ENCODE results near the gene TMEM232.

Gene TMEM232

DNA sequence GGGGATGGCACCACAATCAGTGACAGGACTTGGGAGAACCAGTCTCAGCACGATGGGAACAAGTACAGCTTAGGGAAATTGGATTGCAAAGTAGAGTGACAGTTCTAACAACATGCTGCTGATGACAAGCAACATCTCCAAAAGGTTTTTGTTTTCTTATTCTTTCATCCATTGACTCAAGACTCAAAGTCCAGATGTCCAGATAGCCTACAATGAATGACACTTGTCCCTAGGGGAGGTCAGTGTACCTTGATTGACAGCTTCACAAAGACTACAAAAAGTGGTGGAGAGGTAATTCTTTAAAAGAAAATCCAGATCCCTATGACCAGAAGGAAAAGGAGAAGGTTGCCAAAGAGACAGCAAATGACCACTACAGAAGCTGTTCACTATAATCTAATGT lies 323.9 kb downstream of the TMEM232 start:
- H2BK15ac ChIP-seq (ENCODE audit: low read length), result no peak overlapping the region
- peaks cover 1 to 26% of the 10 kb centered on the region in 2 donors for H3K4me1 ChIP-seq (ENCODE audit: control insufficient read depth in 2 of 2, insufficient read depth in 1 of 2, low read depth in 1 of 2, low read length in 2 of 2)
- no peak overlapping the region for H4K8ac ChIP-seq (ENCODE audit: low read depth, low read length)
- H2BK5ac ChIP-seq (ENCODE audit: low read length), result no peak overlapping the region
- H2BK120ac ChIP-seq (ENCODE audit: low read depth, low read length), result no peak overlapping the region
- H3K27me3 ChIP-seq (ENCODE audit: control insufficient read depth in 3 of 3, insufficient read depth in 3 of 3, low read depth in 1 of 3, low read length in 3 of 3), result no peaks in the 10 kb centered on the region
- H3K4me2 ChIP-seq (ENCODE audit: insufficient read depth, low read length, poor library complexity, severe bottlenecking), result no peak overlapping the region
- H3K27ac ChIP-seq (replicated peaks; ENCODE audit: low read length), result no peak overlapping the region
- no peak overlapping the region for H2AK5ac ChIP-seq (ENCODE audit: low read depth, low read length)
- H2AFZ ChIP-seq (ENCODE audit: low read length), result no peak overlapping the region
- no peak overlapping the region for H3K9ac ChIP-seq (ENCODE audit: low read depth, low read length, poor library complexity)
- no peaks in the 10 kb centered on the region for H3K36me3 ChIP-seq (replicated peaks in 1 of 2; ENCODE audit: control insufficient read depth in 2 of 2, insufficient read depth in 2 of 2, low read length in 2 of 2)
- peak; percentile 49 for DNase-seq (ENCODE audit: low spot score)
- no peak overlapping the region for H3K4me3 ChIP-seq (ENCODE audit: low read length in 2 of 2)
- H4K91ac ChIP-seq (ENCODE audit: low read depth, low read length, poor library complexity), result no peak overlapping the region
- H3K23ac ChIP-seq (ENCODE audit: low read depth, low read length, poor library complexity), result no peak overlapping the region
- WGBS, 2 donors (ENCODE audit: extremely low coverage in 2 of 2, insufficient read length in 2 of 2, insufficient replicate concordance in 1 of 2), result no CpG with 5 or more reads among the region's 1 CpG
- no peak overlapping the region for H3K4ac ChIP-seq (ENCODE audit: low read length)
- no peak overlapping the region for H3K14ac ChIP-seq (ENCODE audit: low read length)
- no peak overlapping the region for H2BK12ac ChIP-seq (ENCODE audit: low read length)
- no peak overlapping the region for H3K18ac ChIP-seq (ENCODE audit: low read length)
- no peaks in the 10 kb centered on the region for H3K79me1 ChIP-seq (ENCODE audit: low read depth, low read length)
- peaks cover 0 to 7% of the 10 kb centered on the region in 2 donors for H3K9me3 ChIP-seq (replicated peaks in 1 of 2; ENCODE audit: control insufficient read depth in 2 of 2, insufficient read depth in 1 of 2, low read depth in 1 of 2, low read length in 2 of 2)

DNA sequence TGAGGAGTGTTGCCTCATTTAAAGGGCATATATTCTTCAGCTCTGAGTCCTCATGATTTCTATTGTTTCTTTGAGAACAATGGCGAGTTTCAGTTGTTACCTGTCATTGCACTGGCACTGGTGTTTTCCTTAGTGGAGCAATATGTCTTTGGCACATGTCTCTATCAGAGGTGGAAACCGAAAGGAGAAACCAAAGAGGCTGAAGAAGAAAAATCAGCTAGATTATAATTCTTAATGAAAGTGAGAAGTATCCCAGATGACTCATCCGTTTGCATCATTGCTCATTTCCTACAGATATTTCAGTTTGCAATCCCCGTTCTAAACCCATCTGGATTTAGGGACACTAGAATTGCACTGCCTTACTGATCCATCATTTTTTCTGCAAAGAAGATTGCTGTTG lies 324.6 kb downstream of the TMEM232 start:
- H3K4me2 ChIP-seq (ENCODE audit: insufficient read depth, low read length, poor library complexity, severe bottlenecking), result no peak overlapping the region
- H2BK15ac ChIP-seq (ENCODE audit: low read length), result no peak overlapping the region
- H4K91ac ChIP-seq (ENCODE audit: low read depth, low read length, poor library complexity), result no peak overlapping the region
- no peak overlapping the region for H2BK5ac ChIP-seq (ENCODE audit: low read length)
- no CpG with 5 or more reads among the region's 4 CpGs for WGBS, 2 donors (ENCODE audit: extremely low coverage in 2 of 2, insufficient read length in 2 of 2, insufficient replicate concordance in 1 of 2)
- H3K79me1 ChIP-seq (ENCODE audit: low read depth, low read length), result no peaks in the 10 kb centered on the region
- H4K8ac ChIP-seq (ENCODE audit: low read depth, low read length), result no peak overlapping the region
- DNase-seq (ENCODE audit: low spot score), result no peak
- no peak overlapping the region for H2AK5ac ChIP-seq (ENCODE audit: low read depth, low read length)
- H2BK12ac ChIP-seq (ENCODE audit: low read length), result no peak overlapping the region
- H2BK120ac ChIP-seq (ENCODE audit: low read depth, low read length), result no peak overlapping the region
- H3K18ac ChIP-seq (ENCODE audit: low read length), result no peak overlapping the region
- peaks cover 1 to 26% of the 10 kb centered on the region in 2 donors for H3K4me1 ChIP-seq (ENCODE audit: control insufficient read depth in 2 of 2, insufficient read depth in 1 of 2, low read depth in 1 of 2, low read length in 2 of 2)
- H3K4me3 ChIP-seq (ENCODE audit: low read length in 2 of 2), result no peak overlapping the region
- no peak overlapping the region for H2AFZ ChIP-seq (ENCODE audit: low read length)
- no peak overlapping the region for H3K9ac ChIP-seq (ENCODE audit: low read depth, low read length, poor library complexity)
- no peak overlapping the region for H3K4ac ChIP-seq (ENCODE audit: low read length)
- no peak overlapping the region for H3K14ac ChIP-seq (ENCODE audit: low read length)
- no peaks in the 10 kb centered on the region for H3K27me3 ChIP-seq (ENCODE audit: control insufficient read depth in 3 of 3, insufficient read depth in 3 of 3, low read depth in 1 of 3, low read length in 3 of 3)
- H3K27ac ChIP-seq (replicated peaks; ENCODE audit: low read length), result no peak overlapping the region
- peaks cover 0 to 7% of the 10 kb centered on the region in 2 donors for H3K9me3 ChIP-seq (replicated peaks in 1 of 2; ENCODE audit: control insufficient read depth in 2 of 2, insufficient read depth in 1 of 2, low read depth in 1 of 2, low read length in 2 of 2)
- no peaks in the 10 kb centered on the region for H3K36me3 ChIP-seq (replicated peaks in 1 of 2; ENCODE audit: control insufficient read depth in 2 of 2, insufficient read depth in 2 of 2, low read length in 2 of 2)
- no peak overlapping the region for H3K23ac ChIP-seq (ENCODE audit: low read depth, low read length, poor library complexity)

- Histone ChIP-seq H3K23ac (ENCODE audit: low read depth, low read length, poor library complexity) (no peak overlapping the region), H3K9me3 (replicated peaks in 1 of 2; ENCODE audit: control insufficient read depth in 2 of 2, insufficient read depth in 1 of 2, low read depth in 1 of 2, low read length in 2 of 2) (peaks cover 0 to 7% of the 10 kb centered on the region in 2 donors), H4K8ac (ENCODE audit: low read depth, low read length) (no peak overlapping the region), H3K14ac (ENCODE audit: low read length) (no peak overlapping the region), H3K36me3 (replicated peaks in 1 of 2; ENCODE audit: control insufficient read depth in 2 of 2, insufficient read depth in 2 of 2, low read length in 2 of 2) (no peaks in the 10 kb centered on the region), H3K4ac (ENCODE audit: low read length) (no peak overlapping the region), H2AFZ (ENCODE audit: low read length) (no peak overlapping the region), H3K4me3 (ENCODE audit: low read length in 2 of 2) (no peak overlapping the region), H3K27ac (replicated peaks; ENCODE audit: low read length) (no peak overlapping the region), H4K91ac (ENCODE audit: low read depth, low read length, poor library complexity) (no peak overlapping the region), H3K4me1 (ENCODE audit: control insufficient read depth in 2 of 2, insufficient read depth in 1 of 2, low read depth in 1 of 2, low read length in 2 of 2) (peaks cover 1 to 24% of the 10 kb centered on the region in 2 donors), H2AK5ac (ENCODE audit: low read depth, low read length) (no peak overlapping the region), H2BK15ac (ENCODE audit: low read length) (no peak overlapping the region), H3K9ac (ENCODE audit: low read depth, low read length, poor library complexity) (no peak overlapping the region), H3K4me2 (ENCODE audit: insufficient read depth, low read length, poor library complexity, severe bottlenecking) (no peak overlapping the region), H2BK5ac (ENCODE audit: low read length) (no peak overlapping the region), H2BK120ac (ENCODE audit: low read depth, low read length) (no peak overlapping the region), H3K27me3 (ENCODE audit: control insufficient read depth in 3 of 3, insufficient read depth in 3 of 3, low read depth in 1 of 3, low read length in 3 of 3) (no peaks in the 10 kb centered on the region), H2BK12ac (ENCODE audit: low read length) (no peak overlapping the region), H3K79me1 (ENCODE audit: low read depth, low read length) (no peaks in the 10 kb centered on the region), H3K18ac (ENCODE audit: low read length) (no peak overlapping the region)
- DNase-seq (ENCODE audit: low spot score), result no peak
- WGBS, 2 donors (ENCODE audit: extremely low coverage in 2 of 2, insufficient read length in 2 of 2, insufficient replicate concordance in 1 of 2), result no CpG with 5 or more reads among the region's 2 CpGs
These were observed 327.5 kb downstream of the TMEM232 start for GRCh38 chr5:110398951-110399350.

DNA sequence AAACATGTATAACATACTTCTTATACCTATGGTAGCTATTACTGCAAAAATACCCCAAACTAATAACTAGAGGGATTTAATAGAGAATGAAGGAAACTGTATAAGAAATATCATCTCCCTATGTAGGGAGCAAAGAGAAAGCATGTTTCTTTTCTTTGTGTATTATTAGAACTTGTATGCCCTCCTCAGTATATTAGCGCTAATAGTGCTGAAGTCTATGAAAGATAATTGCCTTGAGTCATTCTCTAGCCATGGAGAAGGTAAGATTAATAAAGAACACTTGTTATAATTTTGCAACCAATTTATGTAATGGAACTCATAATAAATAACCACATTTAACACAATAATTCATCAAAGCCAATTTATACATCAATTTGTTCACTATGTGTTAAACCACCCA lies 329.2 kb downstream of the TMEM232 start:
- H3K4me2 ChIP-seq (ENCODE audit: insufficient read depth, low read length, poor library complexity, severe bottlenecking), result no peak overlapping the region
- H2AK5ac ChIP-seq (ENCODE audit: low read depth, low read length), result no peak overlapping the region
- H3K9me3 ChIP-seq (replicated peaks in 1 of 2; ENCODE audit: control insufficient read depth in 2 of 2, insufficient read depth in 1 of 2, low read depth in 1 of 2, low read length in 2 of 2), result peaks cover 0 to 7% of the 10 kb centered on the region in 2 donors
- H4K8ac ChIP-seq (ENCODE audit: low read depth, low read length), result no peak overlapping the region
- no peak overlapping the region for H3K4ac ChIP-seq (ENCODE audit: low read length)
- no peak overlapping the region for H3K4me3 ChIP-seq (ENCODE audit: low read length in 2 of 2)
- no peaks in the 10 kb centered on the region for H3K79me1 ChIP-seq (ENCODE audit: low read depth, low read length)
- H3K27me3 ChIP-seq (ENCODE audit: control insufficient read depth in 3 of 3, insufficient read depth in 3 of 3, low read depth in 1 of 3, low read length in 3 of 3), result no peaks in the 10 kb centered on the region
- H2BK120ac ChIP-seq (ENCODE audit: low read depth, low read length), result no peak overlapping the region
- no peaks in the 10 kb centered on the region for H3K36me3 ChIP-seq (replicated peaks in 1 of 2; ENCODE audit: control insufficient read depth in 2 of 2, insufficient read depth in 2 of 2, low read length in 2 of 2)
- DNase-seq (ENCODE audit: low spot score), result no peak
- H3K18ac ChIP-seq (ENCODE audit: low read length), result no peak overlapping the region
- H3K14ac ChIP-seq (ENCODE audit: low read length), result no peak overlapping the region
- no peak overlapping the region for H2BK12ac ChIP-seq (ENCODE audit: low read length)
- no peak overlapping the region for H4K91ac ChIP-seq (ENCODE audit: low read depth, low read length, poor library complexity)
- peaks cover 1 to 12% of the 10 kb centered on the region in 2 donors for H3K4me1 ChIP-seq (ENCODE audit: control insufficient read depth in 2 of 2, insufficient read depth in 1 of 2, low read depth in 1 of 2, low read length in 2 of 2)
- no peak overlapping the region for H2AFZ ChIP-seq (ENCODE audit: low read length)
- H2BK5ac ChIP-seq (ENCODE audit: low read length), result no peak overlapping the region
- no peak overlapping the region for H3K27ac ChIP-seq (replicated peaks; ENCODE audit: low read length)
- no peak overlapping the region for H2BK15ac ChIP-seq (ENCODE audit: low read length)
- H3K9ac ChIP-seq (ENCODE audit: low read depth, low read length, poor library complexity), result no peak overlapping the region
- no CpG with 5 or more reads among the region's 1 CpG for WGBS, 2 donors (ENCODE audit: extremely low coverage in 2 of 2, insufficient read length in 2 of 2, insufficient replicate concordance in 1 of 2)
- H3K23ac ChIP-seq (ENCODE audit: low read depth, low read length, poor library complexity), result no peak overlapping the region
